ENCODE results near the gene ALG12. TPM values are rescaled to one million over a fixed set of nuclear protein-coding genes. Genes with fewer than 3 reads are reported as not detected.

ALG12 gene
- total and polyA plus RNA-seq, 2 of the 13 experiments (the other 11 are each of a cell fraction or from before 2014, with no cell fraction given): 7.8 to 15.8 TPM

- no peak for TF ChIP-seq THAP8 (CRISPR knock-in tag; IDR thresholded peaks at IDR 0.05; ENCODE audit: borderline replicate concordance)
- no peak for TF ChIP-seq ZNF260 (CRISPR knock-in tag; IDR thresholded peaks at IDR 0.05; ENCODE audit: borderline replicate concordance, low read depth)
- peak; percentile 37; the same call in 1 of the 2 replicates for TF ChIP-seq ZNF782 (CRISPR knock-in tag; IDR thresholded peaks at IDR 0.05; ENCODE audit: borderline replicate concordance)
- TF ChIP-seq THAP7 (CRISPR knock-in tag; IDR thresholded peaks at IDR 0.05): no peak
- no peak for TF ChIP-seq ZNF713 (CRISPR knock-in tag; IDR thresholded peaks at IDR 0.05)
- TF ChIP-seq ZNF615 (CRISPR knock-in tag; IDR thresholded peaks at IDR 0.05; ENCODE audit: borderline replicate concordance): no peak
- peak; percentile 29; the same call in 1 of the 2 replicates for TF ChIP-seq ZNF704 (CRISPR knock-in tag; IDR thresholded peaks at IDR 0.05; ENCODE audit: borderline replicate concordance)
- TF ChIP-seq ZNF770 (CRISPR knock-in tag; IDR thresholded peaks at IDR 0.05): no peak
- no peak for TF ChIP-seq HMG20A (CRISPR knock-in tag; IDR thresholded peaks at IDR 0.05; ENCODE audit: borderline replicate concordance)
- no peak for TF ChIP-seq ZNF891 (CRISPR knock-in tag; IDR thresholded peaks at IDR 0.05)
- TF ChIP-seq ZBTB44 (CRISPR knock-in tag; IDR thresholded peaks at IDR 0.05): no peak
- no peak for TF ChIP-seq MYNN (CRISPR knock-in tag; IDR thresholded peaks at IDR 0.05; ENCODE audit: low read depth)
- no peak for TF ChIP-seq ZNF513 (CRISPR knock-in tag; conservative IDR thresholded peaks at IDR 0.05)
- TF ChIP-seq HDAC2 (CRISPR knock-in tag; IDR thresholded peaks at IDR 0.05): no peak; the same call in 1 of the 2 replicates
- no peak for TF ChIP-seq ZNF530 (CRISPR knock-in tag; IDR thresholded peaks at IDR 0.05; ENCODE audit: low read depth)
- TF ChIP-seq ZSCAN30 (CRISPR knock-in tag; IDR thresholded peaks at IDR 0.05): no peak
- no peak for TF ChIP-seq HOXD1 (CRISPR knock-in tag; IDR thresholded peaks at IDR 0.05)
- no peak for TF ChIP-seq ADNP (CRISPR knock-in tag; IDR thresholded peaks at IDR 0.05)
- no peak for TF ChIP-seq JUND (CRISPR knock-in tag; IDR thresholded peaks at IDR 0.05)
- TF ChIP-seq SALL2 (CRISPR knock-in tag; IDR thresholded peaks at IDR 0.05): no peak; the same call in 1 of the 2 replicates
Measured at GRCh38 chr22:49966774-49967705, 48.8 kb upstream of the ALG12 start (continued).
